ENCODE results near the gene CPNE1.
A peak's percentile ranks its signal among the peaks of the same experiment; 100 is the strongest.

The CPNE1 gene

DNA sequence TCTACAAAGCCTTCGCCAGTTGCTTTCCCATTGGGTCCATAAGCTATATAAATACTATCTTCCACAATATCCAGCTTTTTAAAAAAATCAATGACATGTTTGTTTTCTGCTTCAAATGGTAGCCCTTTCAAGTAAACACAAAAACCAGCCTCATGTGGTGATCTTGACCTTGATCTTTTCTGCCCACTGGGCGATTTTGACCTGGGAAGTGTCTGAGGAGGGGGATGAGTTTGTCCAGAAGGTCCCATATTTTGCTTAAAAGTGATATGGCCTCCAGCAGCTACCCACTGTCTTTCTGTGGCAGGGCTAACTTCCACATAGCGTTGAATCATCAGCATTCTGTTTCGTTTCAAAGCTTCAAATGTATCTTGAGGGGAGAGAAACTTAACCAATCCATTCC, 10.8 kb downstream of the CPNE1 start:
- DNase-seq (ENCODE audit: low spot score): no peak

DNA sequence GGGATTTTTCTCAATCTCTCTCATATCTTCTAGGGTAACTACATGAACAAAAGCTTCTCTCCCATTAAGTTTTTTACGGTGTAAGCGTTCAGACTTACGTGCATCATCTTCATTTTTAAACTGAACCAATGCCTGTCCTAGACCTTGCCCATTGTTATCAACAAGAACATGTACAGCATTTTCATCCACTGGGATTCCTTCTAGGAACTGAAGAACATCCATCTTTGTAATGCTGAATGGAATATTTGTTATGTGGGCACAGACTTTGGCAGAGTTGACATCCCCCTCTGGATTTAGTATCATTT, 11.3 kb downstream of the CPNE1 start:
- no peak for DNase-seq (ENCODE audit: low spot score)

DNA sequence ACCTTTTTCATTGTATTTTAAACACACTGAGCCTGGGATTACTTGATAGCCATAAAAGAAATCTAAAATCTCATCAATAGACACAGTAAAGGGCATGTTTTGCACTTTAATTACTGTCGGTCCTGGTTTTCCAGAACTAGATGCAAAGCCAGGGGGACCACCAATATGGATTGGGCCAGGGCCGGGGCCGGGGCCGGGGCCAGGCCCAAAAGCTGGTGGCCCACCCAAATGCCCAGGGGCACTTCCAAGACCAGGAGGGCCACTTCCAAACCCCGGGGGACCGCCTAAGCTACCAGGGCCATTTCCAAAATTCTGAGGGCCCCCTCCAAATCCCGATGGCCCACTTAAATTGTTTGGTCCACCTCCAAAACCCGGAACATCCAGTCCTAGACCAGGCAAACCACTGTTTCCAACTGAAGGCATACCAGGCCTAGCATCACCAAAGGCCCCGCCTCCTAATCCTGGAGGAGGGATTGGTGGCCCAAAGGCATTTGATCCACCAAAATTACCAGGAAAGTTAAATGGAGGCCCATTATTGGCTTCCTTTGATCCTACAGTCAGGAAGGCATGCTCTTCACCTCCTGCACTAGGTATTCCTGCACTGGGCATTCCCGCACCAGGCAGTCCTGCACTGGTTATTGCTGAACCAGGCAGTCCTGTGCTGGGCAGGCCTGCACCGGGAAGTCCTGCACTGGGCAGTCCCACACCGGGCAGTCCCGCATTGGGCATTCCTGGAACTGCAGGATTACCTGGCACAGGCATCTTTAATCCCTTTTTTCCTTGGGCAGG, 11.9 kb downstream of the CPNE1 start:
- DNase-seq (ENCODE audit: low spot score): no peak

DNA sequence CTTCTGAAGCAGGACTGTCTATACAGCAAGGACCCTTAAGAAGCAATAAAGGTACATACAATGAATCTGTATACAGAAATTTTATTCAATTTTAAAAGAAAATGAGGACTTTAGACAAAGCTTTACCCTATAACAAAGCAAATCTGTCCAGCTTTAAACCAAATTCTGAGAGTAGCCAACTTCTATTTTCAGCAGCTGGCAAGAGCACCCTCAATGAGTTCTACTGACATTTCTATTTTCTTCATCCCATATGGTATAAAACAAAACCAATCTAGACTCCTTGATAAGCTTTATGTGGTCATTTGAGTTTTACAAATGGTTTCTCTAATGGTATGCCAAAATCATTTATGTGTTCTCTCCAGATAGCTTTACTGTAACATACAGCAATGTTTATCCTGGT, 12.7 kb downstream of the CPNE1 start:
- DNase-seq (ENCODE audit: low spot score): no peak

DNA sequence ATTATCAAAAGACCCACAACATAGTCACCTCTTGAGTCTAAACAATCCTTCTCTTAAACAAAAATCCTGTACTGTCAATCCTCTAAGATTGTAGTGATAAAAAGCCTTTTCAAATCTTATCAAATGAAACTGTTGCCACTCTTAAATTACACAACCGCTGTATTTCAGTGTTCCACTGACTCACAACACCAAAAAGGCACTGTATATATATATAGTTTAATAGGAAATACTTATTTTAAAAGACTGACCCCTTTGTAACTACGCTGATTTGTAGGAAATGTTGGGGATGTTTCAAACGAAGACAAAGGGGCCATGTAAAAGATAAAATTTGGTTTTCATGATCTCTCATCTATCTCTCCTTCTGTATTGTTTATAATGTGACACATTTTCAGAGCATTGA, 14.1 kb downstream of the CPNE1 start:
- no peak for DNase-seq (ENCODE audit: low spot score)

DNA sequence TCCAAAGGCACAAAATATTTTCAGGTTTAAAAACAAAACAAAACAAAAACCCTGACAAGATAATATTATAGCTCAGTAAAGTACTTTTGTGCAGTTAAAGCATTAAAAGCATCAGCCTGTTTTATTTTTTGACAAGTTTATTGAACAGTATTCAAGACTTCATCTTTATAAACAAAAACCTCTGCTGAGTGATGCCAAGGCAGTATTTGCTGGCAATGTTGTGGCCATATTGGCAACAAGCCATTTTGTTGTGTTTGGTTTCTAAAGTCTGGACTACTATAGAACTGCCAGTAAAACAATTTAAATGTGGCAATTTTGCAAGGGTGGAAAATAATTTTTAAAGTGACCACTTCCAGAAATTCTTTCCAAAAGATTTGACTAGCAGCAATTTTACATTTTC, 15.9 kb downstream of the CPNE1 start:
- DNase-seq (ENCODE audit: low spot score): no peak

DNA sequence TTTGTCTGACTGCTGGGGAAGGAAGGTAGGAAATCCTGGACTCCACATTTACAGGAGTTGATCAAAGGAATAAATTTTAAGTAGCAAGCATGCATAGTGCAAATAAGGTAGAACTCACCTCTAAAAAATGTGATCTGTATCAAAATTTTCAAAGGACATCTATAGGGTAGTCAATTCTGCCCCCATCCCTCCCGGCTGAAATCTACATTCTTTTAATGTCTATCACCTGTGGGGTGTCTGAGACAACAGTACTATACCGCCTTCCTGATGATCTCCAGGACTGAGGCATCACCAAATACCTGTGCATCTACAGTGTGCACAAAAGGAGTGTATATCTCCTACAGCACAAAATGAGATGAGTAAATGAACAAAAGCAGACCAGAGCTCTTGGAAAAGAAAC, 19.9 kb downstream of the CPNE1 start:
- no peak for DNase-seq (ENCODE audit: low spot score)

DNA sequence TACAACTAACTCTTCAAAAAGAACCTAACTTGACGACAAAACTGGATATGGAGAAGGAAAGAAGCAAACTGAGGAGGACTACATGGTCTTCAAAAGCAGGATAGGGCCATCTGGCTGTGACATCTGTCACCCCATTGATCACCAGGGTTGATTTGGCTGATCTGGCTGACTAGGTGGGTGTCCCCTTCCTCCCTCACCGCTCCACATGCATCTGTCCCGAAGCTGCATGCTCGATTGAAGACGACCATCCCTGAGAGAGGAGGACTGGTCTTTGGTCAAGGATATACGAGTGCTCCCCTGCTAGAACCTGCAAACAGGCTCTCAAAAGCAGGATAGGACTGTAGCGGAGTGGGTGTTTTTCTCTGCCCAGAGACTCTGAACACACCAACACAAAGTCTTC, 21.7 kb downstream of the CPNE1 start:
- no peak for DNase-seq (ENCODE audit: low spot score)

DNA sequence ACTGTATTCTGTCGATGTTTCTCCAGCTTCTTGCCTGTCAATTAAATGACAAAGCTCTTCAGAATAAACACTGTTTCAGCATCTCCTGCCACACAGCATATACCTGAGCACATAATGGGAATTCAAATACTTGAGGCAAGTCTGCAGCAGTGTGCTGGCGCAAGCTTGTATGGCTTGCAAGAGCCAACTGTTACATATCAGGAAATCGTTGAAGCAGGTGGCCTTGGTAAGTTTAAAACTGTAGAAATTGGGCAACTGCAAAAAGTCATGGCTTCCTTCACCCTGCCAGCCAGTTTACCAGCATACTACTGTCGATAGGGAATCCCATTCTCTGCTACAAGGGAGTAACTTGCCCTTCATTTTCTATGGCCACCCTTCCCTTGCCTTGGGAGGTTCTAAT, 23.0 kb downstream of the CPNE1 start:
- no peak for DNase-seq (ENCODE audit: low spot score)

DNA sequence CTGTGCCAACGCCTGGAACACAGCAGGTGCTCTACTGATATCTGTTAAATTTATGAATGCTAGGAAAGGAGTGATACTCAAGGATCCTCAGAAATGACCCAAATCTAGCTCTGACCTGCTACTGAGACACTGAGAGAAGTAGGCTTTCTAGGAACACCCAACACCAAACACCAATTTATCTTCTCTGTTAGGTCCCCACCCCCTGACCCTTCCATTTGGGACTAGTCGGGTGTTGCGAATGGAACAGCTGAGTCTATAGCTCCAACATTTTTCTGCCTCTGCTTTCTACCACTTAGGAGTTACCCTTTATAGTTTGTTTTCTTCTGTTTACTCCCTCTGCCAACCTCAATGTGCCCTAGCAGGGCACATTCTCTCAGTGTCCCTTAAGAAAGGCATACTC, 24.0 kb downstream of the CPNE1 start:
- DNase-seq (ENCODE audit: low spot score): no peak

DNA sequence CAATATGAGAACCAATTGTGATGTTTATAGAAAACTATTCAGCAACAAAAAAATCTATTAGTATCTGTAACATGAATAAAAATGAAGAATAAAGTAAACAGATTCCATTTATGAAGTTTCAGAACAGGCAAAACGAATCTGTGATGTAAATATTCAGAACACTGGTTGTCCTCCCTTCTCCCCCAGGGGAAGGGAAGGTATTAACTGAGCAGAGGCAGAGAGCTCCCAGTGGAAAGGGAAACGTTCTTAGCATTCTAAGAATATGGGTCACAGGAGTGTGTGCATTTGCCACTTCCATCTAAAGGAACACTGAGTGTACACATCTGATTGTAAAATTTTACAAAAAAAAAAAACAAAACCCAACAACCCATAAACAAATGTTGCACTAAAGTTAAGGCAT, 25.9 kb downstream of the CPNE1 start:
- DNase-seq (ENCODE audit: low spot score): no peak

DNA sequence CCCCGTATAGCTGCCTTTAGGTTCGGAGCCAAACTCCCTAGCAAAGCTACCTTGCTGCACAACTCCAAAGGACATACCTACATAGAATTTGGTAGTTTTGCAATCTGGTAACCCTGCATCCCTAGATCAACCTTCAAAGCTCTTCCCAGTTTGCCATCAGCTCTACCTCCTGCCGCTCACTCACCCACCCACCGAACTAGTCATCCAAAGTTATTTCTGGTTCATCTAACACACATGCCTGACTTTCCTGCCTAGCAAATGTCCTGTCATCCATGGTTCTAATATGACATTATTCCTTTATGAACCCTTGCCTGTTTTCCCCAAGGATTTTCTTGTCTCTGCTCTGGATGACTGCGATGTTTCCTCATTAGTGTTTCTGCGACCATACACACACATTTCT, 27.4 kb downstream of the CPNE1 start:
- no peak for DNase-seq (ENCODE audit: low spot score)

DNA sequence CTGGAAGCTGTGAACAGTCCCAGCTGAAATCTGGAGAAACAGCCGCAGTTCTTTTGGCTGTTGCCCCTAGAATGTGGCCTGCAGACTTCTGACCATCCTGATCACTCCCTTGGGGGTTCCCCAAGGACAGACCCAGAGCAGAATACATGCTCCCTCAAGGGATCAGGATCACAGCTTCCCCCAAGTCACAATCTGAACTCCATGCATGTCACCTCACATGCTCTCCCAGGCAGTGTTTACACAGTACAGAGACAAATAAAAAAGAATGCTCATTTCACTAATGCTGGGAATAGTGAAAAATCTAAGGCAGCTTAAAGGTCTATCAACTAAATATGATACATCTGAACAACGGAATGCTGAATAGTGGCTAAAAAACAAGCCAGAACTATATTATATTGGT, 28.6 kb downstream of the CPNE1 start:
- no peak for DNase-seq (ENCODE audit: low spot score)

DNA sequence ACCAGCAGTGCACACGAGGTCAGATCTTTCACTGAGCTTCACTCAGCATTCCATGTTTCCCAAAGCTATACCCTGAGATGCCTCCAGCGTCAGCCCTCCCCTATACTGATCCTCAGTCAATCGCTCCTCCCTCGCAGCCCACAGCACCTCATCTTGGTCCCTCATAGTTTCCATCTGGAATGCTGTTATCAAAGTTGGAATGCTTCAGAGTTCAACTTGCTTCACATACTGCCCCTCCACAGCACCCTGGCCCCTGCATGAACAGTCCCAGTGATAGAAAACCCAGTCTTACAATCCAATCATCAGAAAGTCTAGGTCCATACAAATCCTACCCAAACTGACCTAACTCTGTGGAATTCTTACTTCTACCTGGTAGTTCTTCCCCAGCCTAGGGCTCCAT, 29.0 kb downstream of the CPNE1 start:
- no peak for DNase-seq (ENCODE audit: low spot score)

DNA sequence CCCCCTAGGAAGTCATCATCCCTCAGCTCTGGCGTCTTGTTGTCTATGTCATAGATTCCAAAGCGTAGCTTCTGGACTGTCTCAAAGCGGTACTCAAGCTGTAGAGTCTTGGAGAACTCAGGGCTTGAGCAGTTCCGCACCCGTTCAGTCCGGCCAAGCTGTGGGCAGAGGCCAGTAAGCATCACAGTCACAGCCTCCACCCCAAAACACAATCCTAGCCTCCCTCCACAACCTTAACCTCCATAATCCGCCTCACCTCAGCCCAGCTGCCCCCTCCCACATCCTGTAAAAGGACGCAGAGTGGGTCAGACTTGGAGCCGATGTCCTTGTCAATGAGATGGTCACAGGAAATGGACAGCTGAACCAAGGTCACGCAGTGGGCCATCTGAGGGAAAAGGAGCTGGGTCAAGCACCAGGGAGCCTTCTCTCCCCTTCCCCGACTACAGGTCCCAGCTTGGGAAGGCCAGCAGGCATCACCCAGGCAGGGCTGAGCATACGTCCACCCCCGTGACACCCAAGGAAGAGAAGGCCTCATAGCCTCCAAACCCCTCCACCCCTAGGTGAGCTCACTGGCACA, 32.1 kb downstream of the CPNE1 start:
- no peak for DNase-seq (ENCODE audit: low spot score)

DNA sequence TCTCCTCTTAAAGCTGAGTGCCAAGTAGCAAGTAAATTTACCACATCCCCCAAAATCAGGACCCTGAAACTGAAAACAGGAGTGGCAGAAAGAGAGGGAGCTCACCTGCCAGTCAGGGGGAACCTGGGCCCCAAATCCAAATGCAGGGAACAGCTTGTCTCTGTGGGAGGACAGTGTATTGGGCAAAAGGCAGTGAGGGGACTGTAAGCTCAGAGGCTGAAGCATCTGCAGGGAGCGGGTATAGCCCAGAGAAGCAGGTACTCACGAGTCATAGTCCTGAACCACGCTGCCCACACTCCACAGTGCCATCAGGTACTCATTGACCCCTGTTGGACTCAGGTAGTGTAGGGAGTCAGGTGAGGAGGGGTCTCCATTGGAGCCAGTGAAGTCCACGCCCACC, 34.1 kb downstream of the CPNE1 start:
- DNase-seq (ENCODE audit: low spot score): no peak

DNA sequence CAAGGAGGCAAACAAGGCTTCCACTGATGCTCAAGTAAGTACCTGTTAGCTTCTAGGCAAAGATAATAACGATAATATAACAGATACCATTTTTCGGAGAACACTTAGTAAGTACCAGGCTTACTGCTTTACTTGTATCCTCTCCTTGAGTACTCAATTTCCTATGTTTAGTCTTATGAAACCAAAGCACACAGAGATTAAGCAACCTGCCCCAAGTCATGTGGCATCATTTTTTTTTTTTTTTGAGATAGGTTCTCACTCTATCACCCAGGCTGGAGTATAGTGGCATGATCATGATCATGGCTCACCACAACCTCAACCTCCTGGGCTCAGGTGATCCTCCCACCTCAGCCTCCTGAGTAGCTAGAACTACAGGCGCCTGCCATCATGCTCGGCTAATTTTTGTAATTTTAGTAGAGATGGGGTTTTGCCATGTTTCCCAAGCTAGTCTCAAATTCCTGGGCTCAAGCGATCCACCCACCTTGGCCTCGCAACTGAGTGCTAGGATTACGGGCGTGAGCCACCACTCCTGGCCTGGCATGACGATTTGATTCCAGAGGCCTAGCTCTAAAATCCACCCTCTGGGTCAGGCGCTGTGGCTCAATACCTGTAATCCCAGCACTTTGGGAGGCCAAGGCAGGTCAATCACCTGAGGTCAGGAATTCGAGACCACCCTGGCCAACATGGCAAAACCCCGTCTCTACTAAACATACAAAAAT, 35.1 kb downstream of the CPNE1 start:
- no peak for DNase-seq (ENCODE audit: low spot score)

DNA sequence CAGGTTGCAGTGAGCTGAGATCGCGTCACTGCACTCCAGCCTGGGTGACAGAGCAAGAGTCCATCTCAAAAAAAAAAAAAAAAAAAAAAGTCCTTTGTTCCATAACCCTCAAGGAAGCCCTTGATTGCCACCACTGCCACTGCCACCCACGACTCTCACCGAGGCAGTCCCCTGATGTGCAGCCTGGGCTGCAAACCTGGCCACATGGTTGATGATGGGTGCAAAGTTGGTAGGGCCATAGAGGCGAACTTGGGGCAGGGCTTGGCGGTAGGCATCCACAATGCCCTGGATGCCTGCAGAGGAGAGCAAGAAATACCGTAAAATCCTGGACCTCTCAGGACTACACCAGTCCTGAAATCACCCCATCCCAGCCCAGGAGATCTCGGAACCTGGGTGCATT, 37.6 kb downstream of the CPNE1 start:
- DNase-seq (ENCODE audit: low spot score): no peak

DNA sequence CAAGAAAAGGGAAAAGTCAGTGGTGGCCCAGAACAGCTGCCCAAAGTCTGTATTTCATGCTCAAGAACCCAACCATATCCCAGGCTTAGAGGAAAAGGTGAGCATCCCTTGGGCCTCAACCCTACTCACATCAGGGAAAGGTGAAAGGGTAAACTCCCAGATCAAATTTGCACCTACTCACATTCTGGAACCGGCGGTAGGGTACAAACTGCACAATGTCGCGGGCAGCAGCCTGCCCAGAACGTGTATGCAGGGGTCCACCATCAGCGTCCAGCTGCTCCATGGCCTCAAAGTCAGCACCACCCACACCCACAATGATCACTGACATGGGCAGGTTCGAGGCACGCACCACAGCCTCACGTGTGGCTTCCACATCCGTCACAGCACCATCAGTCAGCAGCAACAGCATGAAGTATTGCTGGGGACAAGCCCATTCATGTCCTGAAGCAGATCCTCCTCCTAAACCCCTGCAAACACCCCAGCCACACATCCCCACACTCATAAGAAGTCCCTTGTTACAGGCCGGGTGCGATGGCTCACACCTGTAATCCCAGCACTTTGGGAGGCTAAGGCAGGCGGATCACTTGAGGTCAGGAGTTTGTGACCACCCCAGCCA, 38.2 kb downstream of the CPNE1 start:
- DNase-seq (ENCODE audit: low spot score): no peak

DNA sequence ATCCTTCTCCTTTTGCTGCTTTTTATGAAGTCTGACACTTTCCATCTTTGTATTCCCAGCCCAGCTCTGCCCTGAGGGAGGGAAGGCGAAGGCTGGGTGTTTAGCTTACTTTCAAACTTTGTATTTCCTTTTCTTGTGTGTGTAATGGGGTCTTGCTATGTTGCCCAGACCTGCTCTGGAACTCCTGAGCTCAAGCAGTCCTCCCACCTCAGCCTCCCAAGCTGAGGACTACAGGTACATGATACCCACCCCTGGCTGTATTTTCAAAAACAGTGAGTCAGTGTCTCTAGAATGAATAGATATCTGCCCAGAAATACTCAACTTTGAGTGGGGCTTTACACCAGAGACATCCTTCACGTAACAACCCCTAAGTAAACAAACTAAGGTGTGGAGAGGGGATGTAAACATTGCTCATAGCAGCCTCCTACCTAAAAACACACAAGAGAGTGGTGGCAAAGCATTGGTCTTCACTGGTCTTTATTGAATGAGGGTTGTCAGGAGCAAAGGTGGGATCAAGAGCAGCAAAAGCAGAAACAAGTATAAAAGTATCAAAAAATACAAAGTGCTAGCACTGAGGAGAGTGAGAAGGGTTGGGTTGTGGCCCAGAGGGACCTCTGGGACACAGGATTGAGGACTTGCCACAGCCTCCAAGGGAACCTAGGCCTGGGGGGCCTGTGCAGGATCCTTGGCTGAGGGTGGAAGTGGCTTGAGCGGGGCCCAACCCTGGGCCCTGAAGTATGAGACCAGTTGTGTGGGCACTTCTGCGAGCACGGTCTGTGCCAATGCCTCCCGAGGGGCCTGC, 38.9 kb downstream of the CPNE1 start:
- no peak for DNase-seq (ENCODE audit: low spot score)

DNA sequence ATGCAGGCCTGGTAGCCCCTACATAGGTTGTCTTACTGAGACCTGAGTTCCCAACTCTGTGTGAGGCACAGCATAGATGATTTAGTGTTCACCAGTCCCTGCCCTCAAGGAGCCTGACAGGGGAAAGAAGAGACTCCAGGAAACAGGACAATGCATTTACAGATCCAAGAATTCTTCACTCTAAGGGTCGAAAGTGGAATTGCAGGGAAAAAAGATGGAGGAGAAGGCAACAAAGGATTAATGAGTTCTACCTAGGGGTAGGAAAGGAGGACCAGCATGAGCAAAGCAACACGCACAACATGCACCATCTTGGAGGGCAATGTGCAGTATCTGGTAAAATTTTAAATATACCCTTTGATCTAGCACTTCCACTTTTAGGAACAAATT, 43.1 kb downstream of the CPNE1 start:
- DNase-seq (ENCODE audit: low spot score): peak; percentile 44

DNA sequence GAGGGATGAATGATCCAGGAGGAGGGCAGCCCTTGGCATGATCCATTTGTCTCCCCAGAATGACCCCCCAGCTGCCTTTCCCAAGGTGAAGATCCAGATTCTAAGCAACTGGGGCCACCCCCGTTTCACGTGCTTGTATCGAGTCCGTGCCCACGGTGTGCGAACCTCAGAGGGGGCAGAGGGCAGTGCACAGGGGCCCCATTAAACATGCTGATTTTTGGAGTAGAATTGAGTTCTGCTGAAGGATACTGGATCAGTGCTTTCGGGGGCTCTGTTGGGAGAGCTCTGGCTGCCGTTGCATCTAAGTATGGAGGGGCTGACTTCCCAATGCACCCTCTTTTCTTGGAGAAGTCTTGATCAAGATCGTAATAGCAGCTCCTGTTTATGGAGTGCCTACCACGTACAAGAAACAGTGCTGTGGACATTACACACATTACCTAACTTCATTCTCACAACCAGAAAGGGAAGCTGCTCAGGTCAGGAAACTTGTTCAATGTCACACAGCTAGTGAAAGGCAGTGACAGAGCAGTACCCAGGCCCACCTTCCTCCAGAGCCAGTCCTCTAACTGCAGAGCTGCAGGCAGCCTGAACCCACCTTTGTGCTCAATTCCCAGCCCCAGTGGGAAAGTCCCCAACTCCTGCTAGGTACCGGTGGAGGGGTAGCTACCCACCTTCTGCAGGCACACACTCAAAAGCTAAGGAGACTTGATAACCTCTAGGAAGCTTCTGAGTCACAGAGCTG, 43.7 kb downstream of the CPNE1 start:
- DNase-seq (ENCODE audit: low spot score): no peak
